HG03442 (cell line): ENCODE data around the gene DDAH1.

Source experiments
- ATAC-seq: cut with Tn5 transposase; IDR thresholded peaks from one replicate; pipeline ENCODE4 v1.9.1; 2021; ENCODE audit warnings: mild to moderate bottlenecking, moderate library complexity; ENCODE audit not compliant: unreplicated experiment

The DDAH1 gene

GRCh38 chr1:85333186-85333585, 131.8 kb downstream of the DDAH1 start:
- no peak for ATAC-seq

- ATAC-seq = no peak
Measured at GRCh38 chr1:85332575-85332974, 132.4 kb downstream of the DDAH1 start.

GRCh38 chr1:85330711-85331290, 134.2 kb downstream of the DDAH1 start:
- peak; percentile 56 for ATAC-seq

GRCh38 chr1:85330214-85330631, 134.7 kb downstream of the DDAH1 start:
- ATAC-seq = no peak

GRCh38 chr1:85328713-85329397, 136.1 kb downstream of the DDAH1 start:
- ATAC-seq = no peak

- ATAC-seq = no peak
Measured at GRCh38 chr1:85327759-85328158, 137.2 kb downstream of the DDAH1 start.

- no peak for ATAC-seq
Measured at GRCh38 chr1:85326851-85327250, 138.1 kb downstream of the DDAH1 start.

GRCh38 chr1:85326336-85326735, 138.6 kb downstream of the DDAH1 start:
- ATAC-seq = no peak

GRCh38 chr1:85325920-85326319, 139.0 kb downstream of the DDAH1 start:
- no peak for ATAC-seq

- no peak for ATAC-seq
Measured at GRCh38 chr1:85323770-85324169, 141.2 kb downstream of the DDAH1 start.

- no peak for ATAC-seq
Measured at GRCh38 chr1:85322655-85323054, 142.3 kb downstream of the DDAH1 start.

GRCh38 chr1:85321237-85321964, 143.6 kb downstream of the DDAH1 start:
- peak; percentile 86 for ATAC-seq

GRCh38 chr1:85320371-85321131, 144.4 kb downstream of the DDAH1 start:
- no peak for ATAC-seq

GRCh38 chr1:85319931-85320330, 145.0 kb downstream of the DDAH1 start:
- ATAC-seq = no peak

GRCh38 chr1:85319491-85319890, 145.5 kb downstream of the DDAH1 start:
- no peak for ATAC-seq

- no peak for ATAC-seq
Measured at GRCh38 chr1:85318217-85318616, 146.7 kb downstream of the DDAH1 start.

- ATAC-seq = no peak
Measured at GRCh38 chr1:85317560-85317959, 147.4 kb downstream of the DDAH1 start.

- ATAC-seq = no peak
Measured at GRCh38 chr1:85316321-85316720, 148.6 kb downstream of the DDAH1 start.

GRCh38 chr1:85315789-85316188, 149.2 kb downstream of the DDAH1 start:
- ATAC-seq = no peak

GRCh38 chr1:85314726-85315125, 150.2 kb downstream of the DDAH1 start:
- ATAC-seq = no peak
